Inflammatory macrophage treated with lipopolysaccharide for 1 hour (primary cell): ENCODE data around the gene IDH3A.

ENCODE experiments used
- DNase-seq, 2 donors: peaks; one replicate each; pipeline ENCODE4 v3.0.0-alpha.2; 2020 to 2022

The IDH3A gene

DNA sequence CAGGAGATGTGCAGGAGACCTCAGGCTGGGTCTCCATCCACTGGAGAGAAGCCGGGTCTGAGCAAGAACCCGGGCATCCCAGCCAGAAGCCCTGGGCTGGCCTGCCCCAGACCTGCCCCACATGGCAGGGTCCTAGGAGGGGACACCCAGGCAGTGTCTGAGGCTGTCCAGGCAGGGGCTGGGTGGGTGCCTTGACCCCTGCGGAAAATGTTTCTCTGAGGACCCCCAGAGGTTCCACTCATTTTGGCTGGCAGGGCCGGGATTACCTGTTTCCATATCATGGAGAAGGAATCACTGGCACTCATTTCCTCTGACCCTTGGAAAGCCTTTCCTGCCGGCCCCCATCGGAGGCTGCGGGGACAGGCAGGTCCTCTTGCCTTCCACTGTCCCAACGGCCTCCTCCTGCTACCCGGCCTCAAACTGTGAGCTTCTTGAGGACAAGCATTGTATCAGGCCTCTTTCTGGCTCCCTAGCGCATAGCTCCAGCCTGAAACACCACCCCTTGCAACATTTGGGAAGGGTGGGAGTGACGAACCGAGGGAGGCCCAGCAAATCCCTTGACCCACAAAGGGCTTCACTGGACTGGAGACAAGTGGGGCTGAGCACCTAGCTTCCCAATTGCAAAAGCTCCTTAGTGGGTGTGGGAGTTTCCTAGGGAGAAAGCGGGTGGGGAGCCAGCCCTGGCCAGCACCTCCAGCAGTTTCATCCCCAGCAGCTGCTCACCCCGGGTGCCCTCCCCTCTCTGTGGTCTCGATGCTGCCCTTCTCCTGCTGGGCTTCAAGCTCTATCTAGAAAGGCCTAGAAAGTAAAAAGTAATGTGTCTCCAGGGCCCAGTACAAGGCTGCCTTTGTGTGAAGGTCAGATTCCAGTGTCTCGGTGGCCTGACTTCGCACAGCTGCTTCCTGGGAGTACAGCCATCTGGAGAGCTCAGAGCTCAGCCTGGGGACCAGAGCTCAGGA lies 55.5 kb downstream of the IDH3A start:
- DNase-seq = no peak

DNA sequence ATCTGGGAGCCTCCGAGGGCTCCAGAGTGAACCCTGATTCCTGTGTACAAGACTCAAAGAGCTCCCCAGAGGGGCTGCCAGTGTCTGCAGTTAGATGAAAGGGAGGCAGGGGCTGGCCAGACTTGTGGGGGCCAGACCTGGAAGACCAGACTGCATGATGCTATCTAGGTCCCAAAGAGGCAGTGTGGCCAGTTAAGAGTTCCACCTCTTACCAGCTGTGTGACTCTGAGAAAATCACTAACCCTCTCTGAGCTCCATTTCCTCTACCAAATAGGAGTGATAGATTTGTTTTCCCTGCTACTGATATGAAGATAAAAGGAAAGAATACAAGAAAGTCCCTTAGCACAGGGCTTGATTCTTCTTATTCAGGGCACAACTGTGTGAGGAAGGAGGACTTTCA lies 56.2 kb downstream of the IDH3A start:
- DNase-seq = no peak

DNA sequence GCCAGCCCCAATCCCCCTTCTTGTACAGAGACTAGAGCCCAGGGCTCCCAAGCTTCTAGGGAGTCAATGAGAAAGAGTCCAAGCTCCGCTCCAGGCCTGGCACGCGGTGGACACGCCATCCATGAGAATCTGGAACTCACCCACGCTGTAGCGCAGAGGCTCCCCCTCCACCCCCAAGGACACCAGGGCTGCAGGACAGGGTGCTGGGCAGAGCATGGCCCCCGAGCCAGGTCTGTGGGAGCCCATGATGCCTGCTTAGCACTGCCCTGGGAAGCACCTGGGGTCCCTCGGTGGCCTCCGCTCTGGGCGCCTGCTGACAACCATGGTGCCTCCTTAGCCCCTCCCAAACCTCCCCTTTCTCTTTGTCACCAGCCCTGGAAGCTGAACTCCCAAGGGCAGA lies 56.7 kb downstream of the IDH3A start:
- no peak for DNase-seq

DNA sequence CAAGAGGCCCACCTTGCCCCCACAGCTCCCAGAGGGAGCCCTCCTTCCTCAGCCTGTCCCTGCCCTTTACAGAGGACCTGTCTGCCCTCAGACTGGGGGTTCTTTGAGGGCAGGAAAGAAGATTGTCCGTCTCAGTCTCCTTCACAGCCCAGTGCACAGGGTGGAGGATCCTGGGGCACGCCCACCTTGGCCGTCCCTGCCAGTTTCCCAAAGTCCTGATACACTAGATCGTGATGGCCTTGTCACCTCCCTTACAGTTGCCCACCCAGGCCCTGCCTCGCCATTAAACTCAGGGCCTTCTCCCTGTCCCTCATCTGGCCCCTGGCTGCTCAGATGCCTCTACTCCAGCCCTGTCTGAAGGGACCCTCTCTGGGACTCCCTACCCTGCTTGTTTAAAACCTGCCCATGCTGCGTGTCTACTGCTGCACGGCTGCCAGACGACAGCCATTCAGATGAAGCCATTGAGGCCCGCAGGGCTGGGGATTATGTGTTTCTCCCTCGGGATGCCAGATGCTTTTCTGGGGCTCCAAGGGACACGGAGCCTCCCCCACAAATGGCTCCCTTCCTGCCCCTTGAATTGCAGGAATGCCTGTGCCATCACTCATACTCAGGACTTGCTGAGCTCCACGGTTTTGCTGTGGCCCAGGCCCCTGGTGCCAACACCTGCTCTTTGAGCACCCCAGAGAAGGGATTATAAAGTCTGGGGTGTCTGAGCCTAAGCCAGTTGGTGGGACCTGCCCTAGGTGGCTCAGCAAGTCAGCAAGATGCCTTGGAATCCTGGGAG lies 57.4 kb downstream of the IDH3A start:
- no peak for DNase-seq

DNA sequence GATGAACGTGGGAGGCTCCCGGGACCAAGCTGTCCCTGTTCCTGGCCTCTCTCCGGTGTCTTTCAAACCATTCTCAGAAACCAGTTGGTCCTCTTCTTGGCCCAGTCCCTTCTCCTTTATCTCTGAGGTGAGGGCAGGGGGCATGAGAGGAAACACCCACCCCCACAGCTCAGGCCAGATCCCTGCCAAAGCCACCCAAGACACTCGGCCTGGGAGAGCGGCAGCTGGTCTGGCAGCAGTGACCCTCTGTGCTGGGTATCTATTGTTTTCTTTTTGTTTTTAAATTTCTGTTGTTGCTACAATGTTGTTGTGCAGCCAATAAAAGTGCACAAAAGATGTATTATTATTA lies 57.9 kb downstream of the IDH3A start:
- no peak for DNase-seq

DNA sequence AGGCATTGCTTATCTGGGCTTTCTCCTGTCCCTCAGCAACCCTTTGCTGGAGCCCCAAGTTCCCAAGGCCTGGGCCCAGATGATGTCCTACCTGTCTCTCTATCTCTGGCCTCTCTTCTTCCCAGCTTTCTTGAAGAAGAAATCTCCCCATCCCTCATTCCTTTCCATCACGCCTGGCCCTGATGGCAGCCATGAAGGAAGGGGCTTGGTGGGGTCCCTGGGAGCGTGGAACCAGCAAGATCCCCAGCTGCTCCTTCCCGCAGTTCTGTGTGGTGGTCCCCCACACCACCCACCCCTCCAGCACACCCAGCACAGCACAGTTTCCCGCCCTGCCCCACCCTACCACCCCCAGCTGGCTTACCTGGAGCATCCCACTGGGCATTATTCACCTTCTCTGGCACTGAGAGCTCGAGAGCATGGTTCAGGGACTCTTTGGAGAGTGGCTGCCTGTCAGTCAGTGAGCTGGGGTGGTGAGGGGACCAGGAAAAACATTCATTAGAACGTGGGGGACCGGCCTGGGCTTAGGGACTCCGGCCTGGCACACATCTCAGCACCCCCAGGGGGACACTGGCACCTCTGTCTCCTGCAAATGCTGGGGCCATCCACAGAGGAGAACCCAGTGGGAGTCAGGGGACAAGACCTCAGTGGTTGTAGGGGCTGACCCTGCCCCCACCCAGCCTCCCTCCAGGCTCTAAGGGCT lies 58.6 kb downstream of the IDH3A start:
- no peak for DNase-seq

DNA sequence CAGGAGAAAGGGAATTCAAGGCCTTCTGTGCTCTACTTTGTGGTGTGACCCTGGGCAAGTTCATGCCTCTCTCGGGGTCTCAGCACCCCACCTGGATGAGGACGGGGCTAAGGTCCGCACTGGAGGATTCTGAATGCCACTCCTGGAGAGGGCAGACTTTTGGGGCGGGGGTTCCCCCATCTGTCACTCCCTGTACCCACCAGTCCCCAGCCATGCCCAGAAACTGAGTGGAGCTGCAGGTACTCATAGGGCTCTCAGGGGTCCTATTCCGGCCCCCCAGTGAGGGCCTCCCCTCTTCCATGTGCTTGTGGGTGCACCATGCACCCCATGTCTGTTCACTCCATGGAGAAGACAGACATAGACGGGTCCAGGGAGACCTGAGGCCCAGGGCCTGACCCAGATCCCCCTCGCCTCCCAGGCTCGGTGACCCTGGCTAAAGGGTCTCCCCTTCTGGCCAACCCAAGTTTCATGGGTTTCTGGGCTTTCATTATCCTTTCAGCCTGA lies 59.2 kb downstream of the IDH3A start:
- no peak for DNase-seq

DNA sequence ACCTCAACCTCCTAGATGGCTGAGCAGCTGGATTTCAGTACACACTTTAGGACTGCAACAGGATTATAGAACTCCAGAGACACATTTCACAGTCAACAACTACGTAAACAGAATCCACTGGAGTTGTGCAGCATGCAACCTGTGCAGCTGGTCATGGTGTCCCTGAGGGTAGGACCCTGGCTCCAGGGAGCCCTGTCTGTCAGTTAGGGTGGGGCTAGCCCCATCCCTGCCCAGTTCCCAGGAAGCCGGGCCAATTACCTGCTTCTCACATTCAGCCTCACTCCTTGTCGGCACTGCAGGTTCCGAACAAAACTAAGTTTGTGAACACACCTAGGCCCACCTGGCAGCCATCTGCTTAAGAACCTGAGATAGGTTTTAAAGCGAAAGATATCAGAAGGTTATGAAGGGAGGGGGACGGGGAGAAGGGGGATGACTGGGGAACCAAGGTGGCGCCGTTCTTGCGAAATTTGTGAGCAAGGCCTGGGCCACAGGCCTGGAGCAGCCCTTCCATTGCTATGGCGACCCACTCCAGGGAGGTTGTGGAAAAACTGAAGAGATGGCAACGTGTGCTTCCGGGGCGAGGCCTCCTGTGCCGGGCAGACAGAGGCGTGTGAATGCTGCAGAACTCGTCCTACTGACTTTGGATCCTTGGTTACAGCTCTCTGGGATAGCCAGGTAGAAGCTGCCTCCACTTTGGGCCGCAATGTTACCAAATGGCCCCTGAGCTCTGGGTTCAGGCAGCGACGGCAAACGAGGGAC lies 59.9 kb downstream of the IDH3A start:
- no peak for DNase-seq

DNA sequence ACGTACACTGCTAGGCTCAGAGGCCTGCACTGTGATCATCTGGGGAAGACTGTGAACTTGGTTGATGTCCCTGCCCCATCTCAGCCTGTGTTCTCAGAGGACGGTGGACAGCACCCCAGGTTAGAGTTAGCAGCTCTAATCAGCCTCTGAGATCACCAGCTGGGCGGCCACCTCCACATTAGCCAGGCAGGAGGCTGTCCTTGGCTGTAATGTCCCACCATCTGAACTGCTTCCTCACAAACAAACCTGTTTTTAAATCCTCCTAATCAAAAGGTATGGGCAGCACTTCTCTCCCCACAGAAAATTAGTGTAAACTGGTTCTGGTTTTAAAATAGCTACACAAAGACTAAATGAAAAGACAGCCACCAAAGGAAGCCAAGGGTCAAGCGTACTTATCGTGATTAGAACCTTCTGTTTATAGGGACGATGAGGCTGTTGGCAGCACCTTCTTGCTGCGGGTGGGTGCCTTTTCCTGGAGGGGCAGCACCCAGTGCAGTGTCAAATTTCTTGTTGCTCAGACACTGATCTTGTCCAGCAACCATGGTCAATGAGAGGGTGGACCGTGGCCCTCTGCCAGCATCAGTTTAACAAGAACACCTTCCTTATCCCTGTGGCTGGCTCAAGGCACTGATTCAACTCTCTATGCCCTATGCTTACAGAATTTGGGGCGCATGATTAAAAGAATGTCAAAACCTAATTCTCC lies 60.6 kb downstream of the IDH3A start:
- DNase-seq = no peak

DNA sequence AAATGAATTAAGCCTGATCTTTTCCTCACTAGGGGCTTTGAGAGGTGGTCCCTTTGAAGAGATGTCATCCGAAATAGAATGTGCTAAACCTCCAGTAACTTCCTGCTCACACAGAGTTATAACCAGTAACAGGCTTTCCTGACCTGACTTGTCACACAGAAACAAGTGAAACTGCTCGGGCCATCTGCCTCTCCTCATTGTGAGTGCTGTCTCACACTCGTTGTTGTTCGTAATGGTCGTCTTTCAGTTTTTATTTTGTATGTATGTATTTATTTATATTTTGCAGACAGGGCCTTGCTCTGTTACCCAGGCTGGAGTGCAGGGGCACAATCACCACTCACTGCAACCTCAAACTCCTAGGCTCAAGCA lies 61.2 kb downstream of the IDH3A start:
- no peak for DNase-seq

DNA sequence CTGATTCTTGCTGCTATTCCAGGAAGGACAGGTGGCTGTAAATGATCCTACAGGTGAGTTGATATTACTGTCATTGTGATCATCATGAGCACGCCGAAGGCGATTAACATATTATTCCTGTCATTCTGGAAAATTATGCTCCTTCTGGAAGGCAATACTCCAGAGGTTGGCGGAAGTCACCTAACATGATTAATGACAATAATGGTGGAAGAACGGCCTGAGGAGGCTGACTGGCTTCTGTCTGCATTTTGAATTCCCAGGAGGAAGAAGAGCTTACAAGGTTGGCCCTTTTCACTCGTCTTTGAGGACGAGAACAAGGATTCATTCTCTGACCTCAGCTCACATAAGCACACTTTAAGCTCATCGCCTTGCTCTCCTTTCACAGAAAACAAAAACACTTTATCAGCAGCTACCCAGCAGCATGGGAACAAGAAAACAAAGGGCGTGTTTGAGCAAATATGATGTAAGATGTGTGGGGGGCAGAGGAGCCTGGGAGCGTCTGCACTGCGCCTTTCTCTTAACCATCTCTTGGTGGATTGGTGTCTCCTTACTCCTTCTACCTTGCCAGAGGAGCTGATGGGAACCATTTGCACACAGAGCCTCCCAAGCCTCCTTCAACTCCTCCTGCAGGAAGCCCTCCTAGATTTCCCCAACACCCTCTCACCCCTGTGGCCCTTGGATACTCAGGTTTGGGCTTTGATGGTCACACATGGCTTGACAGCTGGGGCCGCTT lies 62.2 kb downstream of the IDH3A start:
- no peak for DNase-seq

DNA sequence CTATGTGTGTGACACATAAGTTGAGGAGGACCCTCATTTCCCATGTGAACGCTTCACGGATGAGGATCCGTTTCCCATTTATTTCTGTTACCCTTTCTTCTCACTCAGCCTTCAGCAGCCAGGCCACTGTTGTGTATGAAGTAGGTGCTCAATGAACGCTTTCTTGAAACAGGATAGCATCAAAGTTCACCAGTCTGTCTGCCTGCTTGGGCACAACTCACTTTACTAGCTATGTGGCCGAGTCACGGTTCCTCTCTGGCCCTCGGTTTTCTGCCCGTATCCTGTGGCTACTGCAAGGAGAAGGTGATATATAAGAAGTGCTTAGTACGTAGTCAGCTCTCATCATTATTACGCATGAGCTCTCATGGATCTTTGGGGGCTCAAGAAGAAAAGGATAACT lies 62.8 kb downstream of the IDH3A start:
- no peak for DNase-seq

DNA sequence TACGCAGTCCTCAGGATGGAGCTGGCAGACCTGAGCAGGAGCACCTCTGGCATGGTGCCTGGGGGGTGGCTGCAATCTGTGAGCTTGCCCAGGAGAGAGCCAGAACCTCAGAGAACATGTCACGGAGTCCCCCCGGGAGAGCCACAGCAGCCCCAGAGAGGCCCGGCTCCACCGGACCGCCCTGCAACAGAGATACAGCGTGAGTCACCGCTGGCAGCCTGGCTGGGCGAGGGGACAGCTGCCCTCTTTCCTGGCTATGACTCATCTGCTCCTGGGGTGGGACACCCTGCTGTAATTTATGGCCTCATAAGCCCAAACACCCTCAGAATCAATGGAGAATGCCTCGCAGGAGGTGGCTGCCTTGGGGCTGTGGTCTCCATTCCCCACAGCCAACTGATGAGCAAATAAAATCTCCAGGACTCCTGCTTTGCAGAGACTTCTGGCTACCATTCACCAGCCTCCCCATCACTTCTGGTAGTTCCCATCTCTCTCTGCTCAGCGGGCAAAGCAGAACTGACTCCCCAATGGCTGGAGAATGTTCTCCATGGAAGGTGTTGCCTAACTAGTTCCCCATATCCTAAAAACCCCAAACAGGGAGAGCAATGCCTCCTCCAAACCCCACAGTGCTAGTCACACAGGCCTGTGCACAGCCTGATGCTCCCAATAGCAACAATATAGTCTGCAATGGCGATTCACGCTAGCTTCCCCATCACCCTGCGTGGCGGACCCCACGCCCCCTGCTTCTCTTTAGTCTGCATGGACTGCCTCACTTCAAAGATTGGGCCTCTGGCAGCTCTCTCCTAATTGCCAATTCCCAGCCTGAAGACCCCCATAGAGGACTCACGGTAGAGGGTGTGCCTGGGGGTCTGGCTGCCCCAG lies 63.6 kb downstream of the IDH3A start:
- DNase-seq = no peak

DNA sequence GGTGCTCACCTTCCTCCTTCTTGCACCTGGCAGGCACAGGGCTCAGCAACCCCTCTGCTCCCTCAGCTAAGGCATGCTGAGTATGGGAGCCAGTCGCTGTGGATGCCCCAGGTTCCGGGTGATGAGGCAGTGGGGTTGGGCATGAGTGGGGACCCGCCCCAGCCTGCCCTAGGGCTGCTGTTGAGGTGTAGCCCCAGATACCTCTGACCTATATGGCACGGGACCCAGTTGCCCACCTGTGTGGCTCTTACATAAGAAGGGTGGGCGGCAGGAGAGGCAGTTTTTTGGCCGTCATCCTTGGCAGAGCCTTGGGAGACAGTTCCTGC lies 64.2 kb downstream of the IDH3A start:
- DNase-seq = no peak

DNA sequence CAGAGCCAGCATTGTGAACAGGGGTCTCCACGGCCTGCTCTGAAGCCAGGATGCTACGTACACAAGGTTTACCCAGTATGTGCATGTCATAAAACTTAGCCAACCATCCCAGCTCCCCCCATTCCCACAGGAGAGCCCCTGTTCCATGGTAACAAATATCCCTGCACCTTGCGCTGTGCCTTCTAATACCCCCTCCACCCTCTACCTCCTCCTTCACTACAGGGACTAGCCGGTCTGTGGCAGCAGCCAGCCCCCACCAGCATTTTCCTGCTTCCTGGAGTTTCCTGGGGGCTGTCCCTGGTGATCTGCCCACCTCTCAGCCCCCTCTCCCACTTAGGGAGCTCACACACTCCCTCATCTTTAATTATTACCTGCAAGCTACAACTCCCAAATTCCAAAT lies 64.8 kb downstream of the IDH3A start:
- DNase-seq = no peak

DNA sequence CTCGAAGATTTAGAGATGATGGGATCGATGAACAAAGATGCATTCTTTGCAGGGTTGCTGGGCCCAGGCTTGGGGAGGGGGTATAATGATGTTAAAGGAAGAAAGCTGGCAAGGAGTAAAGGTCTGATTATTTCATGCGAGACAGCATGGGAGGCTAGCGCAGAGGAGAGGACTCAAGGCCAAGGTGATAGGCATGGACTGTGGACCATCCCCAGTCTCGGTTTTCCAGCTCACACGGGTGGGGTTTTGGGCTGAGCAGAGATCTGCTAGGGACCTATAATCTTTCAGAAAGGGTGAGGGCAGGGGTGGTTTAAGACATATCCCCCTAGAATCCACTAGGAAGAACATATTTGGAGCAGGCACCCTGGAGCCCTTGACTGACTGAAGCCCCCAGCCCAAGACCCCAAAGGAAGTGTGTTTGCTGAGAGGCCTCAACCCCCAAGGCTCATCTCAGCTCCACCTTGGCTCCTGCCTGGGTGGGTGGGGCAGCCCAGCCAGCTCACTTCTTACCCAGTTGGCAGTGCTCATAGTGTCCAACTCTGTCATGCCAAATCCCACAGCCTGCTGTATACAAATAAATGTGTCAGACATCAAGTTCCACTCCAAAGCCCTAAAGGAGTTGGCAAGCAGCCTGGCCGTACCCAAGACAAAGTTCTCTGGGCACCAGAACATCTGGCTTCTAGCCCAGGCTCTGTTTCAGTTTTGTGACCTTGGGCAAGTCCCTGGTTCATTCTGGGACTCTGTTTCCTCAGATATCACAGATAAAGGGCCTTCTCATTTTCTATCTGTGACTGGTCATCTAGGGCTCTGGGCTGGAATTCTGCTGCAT lies 67.3 kb downstream of the IDH3A start:
- no peak for DNase-seq

DNA sequence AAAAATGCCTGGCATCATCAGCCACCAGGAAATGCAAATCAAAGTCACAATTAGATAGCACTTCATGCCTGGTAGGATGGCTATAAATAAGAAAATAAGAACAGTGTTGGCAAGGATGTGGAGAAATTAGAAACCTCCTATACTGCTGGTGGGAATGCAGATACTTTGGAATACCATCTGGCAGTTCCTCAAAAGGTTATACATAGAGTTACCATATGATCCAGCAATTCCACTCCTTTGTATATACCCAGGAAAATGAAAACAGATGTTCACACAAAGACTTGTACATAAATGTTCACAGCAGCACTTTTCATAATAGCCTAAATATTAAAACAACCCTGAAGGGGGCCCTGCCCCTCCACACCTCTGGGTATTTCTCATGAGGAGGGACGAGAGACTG lies 71.6 kb downstream of the IDH3A start:
- DNase-seq = no peak
